Astrocyte (in vitro differentiated cells and primary cell): ENCODE data around the gene PRDM15. TPM values are rescaled to one million over a fixed set of nuclear protein-coding genes. Genes with fewer than 3 reads are reported as not detected.
"Not testable (repeated sequence)": the region's sequence is repeated elsewhere in the genome, so short reads cannot be mapped to it uniquely, and the experiment has no call there.

Source experiments
- DNase-seq: peaks from one replicate; pipeline ENCODE4 v3.0.0-alpha.2; 2010; ENCODE audit warnings: low read depth
- FAIRE-seq: peaks from 2 replicates; lab custom pipeline; 2011; peaks lifted over from hg19 to GRCh38; lab: Jason Lieb, UNC
- H2AFZ ChIP-seq: 2 replicates; pipeline ENCODE4 v1.6.0; 2012; ENCODE audit warnings: low read depth, low read length, inconsistent platforms
- H3K27ac ChIP-seq: 2 replicates; pipeline ENCODE4 v1.5.1; 2011; ENCODE audit warnings: low read depth, low read length, inconsistent platforms
- H3K27me3 ChIP-seq: 2 replicates; pipeline ENCODE4 v1.6.0; 2011; ENCODE audit warnings: low read length, inconsistent platforms; ENCODE audit not compliant: insufficient read depth
- H3K36me3 ChIP-seq: 2 replicates; pipeline ENCODE4 v1.5.1; 2011; ENCODE audit warnings: low read length, inconsistent platforms; ENCODE audit not compliant: insufficient read depth
- H3K4me1 ChIP-seq: 2 replicates; pipeline ENCODE4 v1.5.1; 2011; ENCODE audit warnings: low read length, inconsistent platforms; ENCODE audit not compliant: insufficient read depth
- H3K4me2 ChIP-seq: 2 replicates; pipeline ENCODE4 v1.6.0; 2012; ENCODE audit warnings: low read length, inconsistent platforms
- H3K4me3 ChIP-seq: 2 replicates; pipeline ENCODE4 v1.5.1; 2011; ENCODE audit warnings: low read depth, mild to moderate bottlenecking, low read length, inconsistent platforms; ENCODE audit not compliant: insufficient read depth
- H3K79me2 ChIP-seq: 2 replicates; pipeline ENCODE4 v1.6.0; 2012; ENCODE audit warnings: mild to moderate bottlenecking, low read length, inconsistent platforms; ENCODE audit not compliant: insufficient read depth
- H3K9ac ChIP-seq: 2 replicates; pipeline ENCODE4 v1.6.0; 2012; ENCODE audit warnings: mild to moderate bottlenecking, low read length, inconsistent platforms
- H3K9me3 ChIP-seq: 2 replicates; pipeline ENCODE4 v1.5.1; 2012; ENCODE audit warnings: low read depth, mild to moderate bottlenecking, low read length, inconsistent platforms; ENCODE audit not compliant: insufficient read depth
- H4K20me1 ChIP-seq: 2 replicates; pipeline ENCODE4 v1.6.0; 2012; ENCODE audit warnings: low read length, inconsistent platforms; ENCODE audit not compliant: insufficient read depth
- H3K27ac Mint-ChIP-seq: one replicate; pipeline ENCODE4 v1.8.0; 2021; ENCODE audit warnings: mild to moderate bottlenecking, mixed read lengths; ENCODE audit not compliant: unreplicated experiment
- H3K27me3 Mint-ChIP-seq: one replicate; pipeline ENCODE4 v1.8.0; 2021; ENCODE audit warnings: low read depth, mixed read lengths; ENCODE audit not compliant: unreplicated experiment
- H3K36me3 Mint-ChIP-seq: one replicate; pipeline ENCODE4 v1.8.0; 2021; ENCODE audit warnings: low read depth, mixed read lengths; ENCODE audit not compliant: unreplicated experiment
- H3K4me1 Mint-ChIP-seq: one replicate; pipeline ENCODE4 v1.8.0; 2021; ENCODE audit warnings: low read depth, mixed read lengths; ENCODE audit not compliant: unreplicated experiment
- H3K4me3 Mint-ChIP-seq: one replicate; pipeline ENCODE4 v1.8.0; 2021; ENCODE audit warnings: mild to moderate bottlenecking, moderate library complexity, mixed read lengths; ENCODE audit not compliant: unreplicated experiment
- H3K9me3 Mint-ChIP-seq: one replicate; pipeline ENCODE4 v1.8.0; 2021; ENCODE audit warnings: mild to moderate bottlenecking, mixed read lengths; ENCODE audit not compliant: unreplicated experiment
- EZH2 ChIP-seq: IDR thresholded peaks from 2 replicates; pipeline ENCODE4 v1.6.1; 2012; ENCODE audit warnings: mild to moderate bottlenecking, low read length, inconsistent platforms; ENCODE audit not compliant: insufficient read depth
- total RNA-seq: library from RNA; stranded (reverse); gene quantifications from 2 replicates; pipeline ENCODE4 v1.2.1, GENCODE V29; 2021
- TF ChIP-seq, protein P1 (sequence below): IDR thresholded peaks from 2 replicates; pipeline ENCODE4 v1.5.1; 2011; ENCODE audit warnings: low read depth, mild to moderate bottlenecking, inconsistent platforms, low read length, moderate library complexity; ENCODE audit not compliant: insufficient read depth

PRDM15 gene
- total RNA-seq, 1 donor from 2014 or later, result 6.8 TPM

DNA sequence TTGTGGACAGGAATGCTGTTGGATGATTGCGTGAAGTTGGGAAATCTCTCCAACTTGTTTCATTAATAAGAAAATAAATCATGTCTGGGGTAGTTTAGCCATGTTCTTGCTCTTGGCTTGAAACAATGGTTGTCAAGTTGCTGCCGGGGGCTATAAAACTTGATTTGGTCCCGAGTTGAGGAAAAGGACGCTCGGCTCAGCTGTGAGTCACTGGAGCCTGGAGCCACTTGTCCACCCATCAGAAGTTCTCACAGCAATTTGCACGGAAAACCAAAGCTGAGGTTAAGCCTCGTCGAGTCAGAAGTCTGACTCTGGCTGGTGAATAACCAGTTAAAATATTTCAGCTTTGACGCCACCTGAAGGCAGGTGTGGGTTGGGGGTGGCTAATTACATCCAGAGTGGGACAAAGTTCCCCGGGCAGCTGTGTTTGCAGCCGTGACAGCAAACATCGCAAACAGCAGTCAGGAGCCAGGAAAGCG lies 92.6 kb downstream of the PRDM15 start:
- Mint-ChIP-seq H3K27ac (no peak overlapping the region), H3K27me3 (no peaks in the 10 kb centered on the region), H3K9me3 (peaks cover 2% of the 10 kb centered on the region), H3K4me3 (no peak overlapping the region), H3K36me3 (no peaks in the 10 kb centered on the region), H3K4me1 (peaks cover 11% of the 10 kb centered on the region)
- H2AFZ ChIP-seq, result no peak overlapping the region
- TF ChIP-seq, protein P1, sequence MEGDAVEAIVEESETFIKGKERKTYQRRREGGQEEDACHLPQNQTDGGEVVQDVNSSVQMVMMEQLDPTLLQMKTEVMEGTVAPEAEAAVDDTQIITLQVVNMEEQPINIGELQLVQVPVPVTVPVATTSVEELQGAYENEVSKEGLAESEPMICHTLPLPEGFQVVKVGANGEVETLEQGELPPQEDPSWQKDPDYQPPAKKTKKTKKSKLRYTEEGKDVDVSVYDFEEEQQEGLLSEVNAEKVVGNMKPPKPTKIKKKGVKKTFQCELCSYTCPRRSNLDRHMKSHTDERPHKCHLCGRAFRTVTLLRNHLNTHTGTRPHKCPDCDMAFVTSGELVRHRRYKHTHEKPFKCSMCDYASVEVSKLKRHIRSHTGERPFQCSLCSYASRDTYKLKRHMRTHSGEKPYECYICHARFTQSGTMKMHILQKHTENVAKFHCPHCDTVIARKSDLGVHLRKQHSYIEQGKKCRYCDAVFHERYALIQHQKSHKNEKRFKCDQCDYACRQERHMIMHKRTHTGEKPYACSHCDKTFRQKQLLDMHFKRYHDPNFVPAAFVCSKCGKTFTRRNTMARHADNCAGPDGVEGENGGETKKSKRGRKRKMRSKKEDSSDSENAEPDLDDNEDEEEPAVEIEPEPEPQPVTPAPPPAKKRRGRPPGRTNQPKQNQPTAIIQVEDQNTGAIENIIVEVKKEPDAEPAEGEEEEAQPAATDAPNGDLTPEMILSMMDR, result no peak
- no peak for TF ChIP-seq EZH2
- H3K4me2 ChIP-seq, result no peak overlapping the region
- FAIRE-seq (no peak), DNase-seq (peak; percentile 64)
- no peak overlapping the region for H3K9ac ChIP-seq
- peaks cover 2% of the 10 kb centered on the region for H3K27me3 ChIP-seq
- H3K79me2 ChIP-seq, result no peaks in the 10 kb centered on the region
- H4K20me1 ChIP-seq, result no peaks in the 10 kb centered on the region
- no peak overlapping the region for H3K4me3 ChIP-seq
- no peaks in the 10 kb centered on the region for H3K9me3 ChIP-seq
- no peaks in the 10 kb centered on the region for H3K36me3 ChIP-seq
- H3K27ac ChIP-seq, result no peak overlapping the region
- no peaks in the 10 kb centered on the region for H3K4me1 ChIP-seq

DNA sequence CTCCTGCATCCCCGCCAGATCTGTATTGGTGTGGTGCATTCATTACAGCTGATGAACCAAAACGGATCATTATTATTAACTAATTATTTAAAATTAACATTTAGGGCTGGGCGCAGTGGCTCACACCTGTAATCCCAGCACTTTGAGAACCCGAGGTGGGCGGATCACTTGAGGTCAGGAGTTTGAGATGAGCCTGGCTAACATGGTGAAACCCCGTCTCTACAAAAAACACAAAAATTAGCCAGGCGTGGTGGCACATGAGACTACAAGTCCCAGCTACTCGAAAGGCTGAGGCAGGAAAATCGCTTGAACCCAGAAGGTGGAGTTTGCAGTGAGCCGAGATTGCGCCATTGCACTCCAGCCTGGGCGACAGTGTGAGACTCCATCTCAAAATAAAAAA lies 93.9 kb downstream of the PRDM15 start:
- not testable (repeated sequence) for H3K27me3 ChIP-seq, H3K4me1 ChIP-seq, H3K4me3 ChIP-seq, H4K20me1 ChIP-seq, H3K27me3 Mint-ChIP-seq, H3K36me3 Mint-ChIP-seq, H3K79me2 ChIP-seq, DNase-seq, H3K9ac ChIP-seq, H3K27ac ChIP-seq, H3K36me3 ChIP-seq, H3K4me3 Mint-ChIP-seq, H3K27ac Mint-ChIP-seq, H3K9me3 ChIP-seq, H3K9me3 Mint-ChIP-seq, H2AFZ ChIP-seq, FAIRE-seq, H3K4me2 ChIP-seq
- peaks cover 11% of the 10 kb centered on the region for H3K4me1 Mint-ChIP-seq

DNA sequence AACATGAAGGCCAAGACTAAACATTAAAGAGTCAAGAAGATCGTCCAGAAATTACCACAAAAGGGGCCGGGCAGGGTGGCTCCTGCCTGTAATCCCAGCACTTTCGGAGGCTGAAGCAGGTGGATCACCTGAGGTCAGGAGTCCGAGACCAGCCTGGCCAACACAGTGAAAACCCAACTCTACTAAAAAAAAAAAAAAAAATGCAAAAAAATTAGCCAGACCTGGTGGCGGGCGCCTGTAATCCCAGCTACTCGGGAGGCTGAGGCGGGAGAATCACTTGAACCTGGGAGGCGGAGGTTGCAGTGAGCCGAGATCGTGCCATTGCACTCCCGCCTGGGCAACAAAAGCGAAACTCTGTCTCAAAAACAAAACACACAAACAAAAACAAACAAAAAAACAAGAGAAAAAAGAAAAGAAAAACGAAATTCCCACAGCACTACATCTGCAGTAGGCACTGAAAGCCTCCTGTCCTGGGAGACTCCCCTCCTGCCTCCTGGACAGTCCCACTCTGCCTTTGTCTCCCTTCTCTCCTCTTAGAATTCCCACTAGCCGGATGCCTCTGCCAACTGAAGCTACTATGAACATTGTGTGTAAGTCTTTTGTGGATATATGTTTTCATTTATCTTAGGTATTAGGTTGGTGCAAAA lies 94.6 kb downstream of the PRDM15 start:
- TF ChIP-seq, protein P1, result no peak
- no peak for TF ChIP-seq EZH2
- no peaks in the 10 kb centered on the region for H3K9me3 ChIP-seq
- Mint-ChIP-seq H3K27ac (no peak overlapping the region), H3K27me3 (peaks cover 6% of the 10 kb centered on the region), H3K9me3 (no peaks in the 10 kb centered on the region), H3K4me3 (no peak overlapping the region), H3K4me1 (peaks cover 11% of the 10 kb centered on the region), H3K36me3 (no peaks in the 10 kb centered on the region)
- H3K9ac ChIP-seq, result no peak overlapping the region
- H4K20me1 ChIP-seq, result no peaks in the 10 kb centered on the region
- H3K27me3 ChIP-seq, result peaks cover 16% of the 10 kb centered on the region
- no peak overlapping the region for H3K27ac ChIP-seq
- no peaks in the 10 kb centered on the region for H3K79me2 ChIP-seq
- no peak overlapping the region for H3K4me2 ChIP-seq
- H3K4me1 ChIP-seq, result no peaks in the 10 kb centered on the region
- no peak overlapping the region for H3K4me3 ChIP-seq
- no peak for DNase-seq
- no peaks in the 10 kb centered on the region for H3K36me3 ChIP-seq
- FAIRE-seq, result no peak
- no peak overlapping the region for H2AFZ ChIP-seq
